Vagina (tissue), 2 donors: Measurements from ENCODE around the gene VILL. TPM values are rescaled to one million over a fixed set of nuclear protein-coding genes. Genes with fewer than 3 reads are reported as not detected.
A peak's percentile ranks its signal among the peaks of the same experiment; 100 is the strongest.

Experiments used
- DNase-seq, 2 donors: peaks; one replicate each; pipeline ENCODE4 v3.0.0-alpha.2; 2017; ENCODE audit errors: extremely low spot score in 2 of 2
- H3K27ac ChIP-seq: fragments of 200-600 bp; sonication (generic); one replicate; pipeline ENCODE4 v1.5.1; 2019
- H3K27me3 ChIP-seq: fragments of 200-600 bp; sonication (generic); one replicate; pipeline ENCODE4 v1.5.1; 2019
- H3K36me3 ChIP-seq, 2 donors: fragments of 200-600 bp; sonication (generic); one replicate each; pipeline ENCODE4 v1.5.1; 2017 to 2019
- H3K4me1 ChIP-seq: fragments of 200-600 bp; sonication (generic); one replicate; pipeline ENCODE4 v1.5.1; 2019
- H3K4me3 ChIP-seq, 2 donors: fragments of 200-600 bp; sonication (generic); 1 replicate in 1 of 2; 2 replicates in 1 of 2; pipeline ENCODE4 v1.5.1; 2016 to 2019
- H3K9me3 ChIP-seq: fragments of 200-600 bp; sonication (generic); one replicate; pipeline ENCODE4 v1.5.1; 2019
- CTCF ChIP-seq, 3 experiments: fragments of 450-650 bp in 2 of 3; fragments of 200-600 bp in 1 of 3; sonication (generic) in 1 of 3; IDR thresholded peaks; one replicate each; pipeline ENCODE4 v1.5.1; 2017 to 2019; ENCODE audit warnings: antibody characterized with exemption in 3 of 3, mild to moderate bottlenecking in 2 of 3, moderate library complexity in 2 of 3
- POLR2A ChIP-seq, 2 donors: fragments of 450-650 bp; IDR thresholded peaks; one replicate each; pipeline ENCODE4 v1.6.1; 2017; ENCODE audit warnings: antibody characterized with exemption in 2 of 2, mild to moderate bottlenecking in 2 of 2, moderate library complexity in 2 of 2
- POLR2AphosphoS5 ChIP-seq, 2 donors: sonication (generic); formaldehyde crosslinking; IDR thresholded peaks; one replicate each; pipeline ENCODE4 v1.9.0; 2017; ENCODE audit warnings: antibody characterized with exemption in 2 of 2, mild to moderate bottlenecking in 2 of 2, low read depth in 1 of 2; ENCODE audit not compliant: insufficient read depth in 1 of 2
- intact Hi-C: fragments of 100-400 bp; cut with DNase I; formaldehyde crosslinking; loops from one replicate; pipeline ENCODE4 v1.15.1; 2023
- total RNA-seq: library from RNA; depleted of rRNA; stranded (reverse); fragments of >200 nt; gene quantifications from one replicate; pipeline ENCODE4 v1.2.3, GENCODE V29; 2016

VILL gene
- total RNA-seq, 1 donor from 2014 or later, result 7.9 TPM

DNA sequence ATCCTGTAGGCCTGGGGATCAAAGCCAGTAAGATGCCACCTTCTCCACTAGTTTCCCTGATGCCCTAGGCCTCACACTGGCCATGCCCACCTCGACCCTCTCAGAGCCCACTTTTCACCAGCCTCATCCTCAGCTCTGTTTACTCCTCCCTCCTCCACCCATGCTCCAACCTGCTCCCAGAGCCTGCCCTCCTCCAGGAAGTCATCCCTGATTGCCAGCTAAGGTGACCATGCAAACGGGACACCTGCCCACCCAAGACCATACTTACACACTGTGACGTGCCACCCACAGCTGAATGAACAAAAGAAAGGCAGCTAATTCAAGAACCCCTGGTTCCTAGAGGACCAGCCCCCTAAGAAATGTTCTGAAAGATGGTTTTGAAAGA lies 29.7 kb downstream of the VILL start:
- peaks cover 21% of the 10 kb centered on the region for H3K4me1 ChIP-seq
- H3K4me3 ChIP-seq, result no peak overlapping the region
- intact Hi-C loops, result no loop called here
- DNase-seq, result no peak
- H3K27me3 ChIP-seq, result no peaks in the 10 kb centered on the region
- no peaks in the 10 kb centered on the region for H3K9me3 ChIP-seq
- H3K27ac ChIP-seq, result no peak overlapping the region
- peaks cover 0 to 31% of the 10 kb centered on the region in 2 donors for H3K36me3 ChIP-seq
- TF ChIP-seq POLR2A (IDR thresholded peaks at IDR 0.05) (no peak), CTCF (IDR thresholded peaks at IDR 0.05) (no peak), POLR2AphosphoS5 (IDR thresholded peaks at IDR 0.05; ENCODE audit: insufficient read depth in 1 of 2, low read depth in 1 of 2) (no peak)

DNA sequence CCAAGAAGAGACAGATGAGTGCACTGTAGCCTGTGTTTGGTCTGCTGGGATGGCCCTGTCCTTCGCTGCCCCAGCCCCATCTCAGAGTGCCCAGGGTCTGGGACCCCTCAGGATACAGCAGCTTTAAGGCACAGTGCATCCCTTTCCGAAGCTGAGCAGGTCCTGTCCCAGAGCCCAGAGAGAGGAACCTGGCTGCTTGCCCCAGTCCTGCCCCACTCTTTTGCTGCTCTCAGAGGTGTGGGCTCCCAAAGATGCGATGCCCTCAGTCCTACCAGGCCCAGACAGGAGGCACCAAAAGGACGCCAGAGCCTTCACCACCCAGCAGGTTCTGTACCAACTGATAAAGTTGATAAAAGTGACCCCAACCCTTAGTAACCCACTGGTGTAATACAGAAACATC lies 30.6 kb downstream of the VILL start:
- peaks cover 0 to 23% of the 10 kb centered on the region in 2 donors for H3K36me3 ChIP-seq
- intact Hi-C loops, result no loop called here
- TF ChIP-seq POLR2AphosphoS5 (IDR thresholded peaks at IDR 0.05; ENCODE audit: insufficient read depth in 1 of 2, low read depth in 1 of 2) (no peak), POLR2A (IDR thresholded peaks at IDR 0.05) (no peak)
- DNase-seq, result no peak
- H3K27ac ChIP-seq, result no peak overlapping the region
- no peaks in the 10 kb centered on the region for H3K27me3 ChIP-seq
- no peak overlapping the region for H3K4me3 ChIP-seq
- no peaks in the 10 kb centered on the region for H3K9me3 ChIP-seq
- H3K4me1 ChIP-seq, result peaks cover 30% of the 10 kb centered on the region

- TF ChIP-seq POLR2A (IDR thresholded peaks at IDR 0.05), result no peak
- TF ChIP-seq POLR2AphosphoS5 (IDR thresholded peaks at IDR 0.05; ENCODE audit: insufficient read depth in 1 of 2, low read depth in 1 of 2), result no peak
- no peak for TF ChIP-seq CTCF (IDR thresholded peaks at IDR 0.05)
- Histone ChIP-seq H3K36me3 (peaks cover 0 to 12% of the 10 kb centered on the region in 2 donors), H3K4me3 (no peak overlapping the region), H3K4me1 (peaks cover 40% of the 10 kb centered on the region), H3K9me3 (no peaks in the 10 kb centered on the region), H3K27ac (no peak overlapping the region), H3K27me3 (no peaks in the 10 kb centered on the region)
- intact Hi-C loops, result no loop called here
- no peak for DNase-seq
Observed at GRCh38 chr3:38022301-38022700, 31.7 kb downstream of the VILL start.

GRCh38 chr3:38022896-38023709 lies 32.5 kb downstream of the VILL start:
- Histone ChIP-seq H3K9me3 (no peaks in the 10 kb centered on the region), H3K36me3 (peaks cover 0 to 7% of the 10 kb centered on the region in 2 donors), H3K4me1 (peaks cover 48% of the 10 kb centered on the region), H3K4me3 (peak overlapping the region; percentile 65 to 70), H3K27ac (peak overlapping the region; percentile 97), H3K27me3 (no peaks in the 10 kb centered on the region)
- intact Hi-C loops, result no loop called here
- TF ChIP-seq CTCF (IDR thresholded peaks at IDR 0.05) (no peak), POLR2A (IDR thresholded peaks at IDR 0.05) (no peak), POLR2AphosphoS5 (IDR thresholded peaks at IDR 0.05; ENCODE audit: insufficient read depth in 1 of 2, low read depth in 1 of 2) (no peak)
- no peak for DNase-seq

DNA sequence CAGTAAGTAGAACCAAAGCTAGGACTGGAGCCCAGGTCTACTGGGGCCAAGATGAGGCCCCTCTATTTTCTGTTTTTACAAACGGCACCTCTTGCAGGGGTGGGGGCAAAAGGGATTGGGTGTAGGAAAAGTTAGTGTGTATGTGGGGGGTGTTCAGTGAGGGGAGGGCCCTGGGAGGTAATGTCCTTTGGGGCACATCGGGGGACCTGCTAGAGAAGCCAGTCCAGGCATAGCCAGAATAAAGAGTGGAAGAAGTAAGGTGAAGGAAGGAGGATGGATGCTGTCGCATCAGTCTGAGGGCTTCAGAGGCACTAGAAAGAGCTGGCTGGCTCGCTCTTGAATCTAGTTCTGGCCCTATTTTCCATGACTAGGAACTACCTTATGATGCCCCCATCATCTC lies 36.3 kb downstream of the VILL start:
- no peaks in the 10 kb centered on the region for H3K9me3 ChIP-seq
- H3K27me3 ChIP-seq, result no peaks in the 10 kb centered on the region
- peak in 1 of 2 donors; percentile 69 for DNase-seq
- no peaks in the 10 kb centered on the region for H3K36me3 ChIP-seq
- H3K27ac ChIP-seq, result peak overlapping the region; percentile 95
- TF ChIP-seq POLR2A (IDR thresholded peaks at IDR 0.05), result no peak
- TF ChIP-seq POLR2AphosphoS5 (IDR thresholded peaks at IDR 0.05; ENCODE audit: insufficient read depth in 1 of 2, low read depth in 1 of 2), result no peak
- no peak for TF ChIP-seq CTCF (IDR thresholded peaks at IDR 0.05)
- intact Hi-C loops, result no loop called here
- peaks cover 81% of the 10 kb centered on the region for H3K4me1 ChIP-seq
- H3K4me3 ChIP-seq, result no peak overlapping the region
